ENCODE data around the gene WDPCP. TPM values are rescaled to one million over a fixed set of nuclear protein-coding genes. Genes with fewer than 3 reads are reported as not detected.
A peak's percentile ranks its signal among the peaks of the same experiment; 100 is the strongest.

WDPCP gene
- total and polyA plus RNA-seq, 2 experiments from 2014 or later = 8.8 to 20.4 TPM

DNA sequence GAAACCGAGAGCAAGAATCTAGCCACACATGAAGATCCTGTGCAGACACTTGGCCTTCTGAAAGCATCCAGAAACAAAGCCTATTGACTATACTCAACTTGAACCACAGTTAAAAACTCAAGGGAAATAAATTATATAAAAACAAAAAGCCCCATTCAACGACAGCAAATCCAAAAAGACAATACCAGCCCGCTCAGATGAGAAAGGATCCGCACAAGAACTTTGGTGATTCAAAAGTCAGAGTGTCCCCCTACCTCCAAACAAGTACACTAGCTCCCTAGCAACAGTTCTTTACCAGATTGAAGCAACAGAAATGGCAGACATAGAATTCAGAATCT lies 163.2 kb downstream of the WDPCP start (continued):
- TF ChIP-seq, protein P1, sequence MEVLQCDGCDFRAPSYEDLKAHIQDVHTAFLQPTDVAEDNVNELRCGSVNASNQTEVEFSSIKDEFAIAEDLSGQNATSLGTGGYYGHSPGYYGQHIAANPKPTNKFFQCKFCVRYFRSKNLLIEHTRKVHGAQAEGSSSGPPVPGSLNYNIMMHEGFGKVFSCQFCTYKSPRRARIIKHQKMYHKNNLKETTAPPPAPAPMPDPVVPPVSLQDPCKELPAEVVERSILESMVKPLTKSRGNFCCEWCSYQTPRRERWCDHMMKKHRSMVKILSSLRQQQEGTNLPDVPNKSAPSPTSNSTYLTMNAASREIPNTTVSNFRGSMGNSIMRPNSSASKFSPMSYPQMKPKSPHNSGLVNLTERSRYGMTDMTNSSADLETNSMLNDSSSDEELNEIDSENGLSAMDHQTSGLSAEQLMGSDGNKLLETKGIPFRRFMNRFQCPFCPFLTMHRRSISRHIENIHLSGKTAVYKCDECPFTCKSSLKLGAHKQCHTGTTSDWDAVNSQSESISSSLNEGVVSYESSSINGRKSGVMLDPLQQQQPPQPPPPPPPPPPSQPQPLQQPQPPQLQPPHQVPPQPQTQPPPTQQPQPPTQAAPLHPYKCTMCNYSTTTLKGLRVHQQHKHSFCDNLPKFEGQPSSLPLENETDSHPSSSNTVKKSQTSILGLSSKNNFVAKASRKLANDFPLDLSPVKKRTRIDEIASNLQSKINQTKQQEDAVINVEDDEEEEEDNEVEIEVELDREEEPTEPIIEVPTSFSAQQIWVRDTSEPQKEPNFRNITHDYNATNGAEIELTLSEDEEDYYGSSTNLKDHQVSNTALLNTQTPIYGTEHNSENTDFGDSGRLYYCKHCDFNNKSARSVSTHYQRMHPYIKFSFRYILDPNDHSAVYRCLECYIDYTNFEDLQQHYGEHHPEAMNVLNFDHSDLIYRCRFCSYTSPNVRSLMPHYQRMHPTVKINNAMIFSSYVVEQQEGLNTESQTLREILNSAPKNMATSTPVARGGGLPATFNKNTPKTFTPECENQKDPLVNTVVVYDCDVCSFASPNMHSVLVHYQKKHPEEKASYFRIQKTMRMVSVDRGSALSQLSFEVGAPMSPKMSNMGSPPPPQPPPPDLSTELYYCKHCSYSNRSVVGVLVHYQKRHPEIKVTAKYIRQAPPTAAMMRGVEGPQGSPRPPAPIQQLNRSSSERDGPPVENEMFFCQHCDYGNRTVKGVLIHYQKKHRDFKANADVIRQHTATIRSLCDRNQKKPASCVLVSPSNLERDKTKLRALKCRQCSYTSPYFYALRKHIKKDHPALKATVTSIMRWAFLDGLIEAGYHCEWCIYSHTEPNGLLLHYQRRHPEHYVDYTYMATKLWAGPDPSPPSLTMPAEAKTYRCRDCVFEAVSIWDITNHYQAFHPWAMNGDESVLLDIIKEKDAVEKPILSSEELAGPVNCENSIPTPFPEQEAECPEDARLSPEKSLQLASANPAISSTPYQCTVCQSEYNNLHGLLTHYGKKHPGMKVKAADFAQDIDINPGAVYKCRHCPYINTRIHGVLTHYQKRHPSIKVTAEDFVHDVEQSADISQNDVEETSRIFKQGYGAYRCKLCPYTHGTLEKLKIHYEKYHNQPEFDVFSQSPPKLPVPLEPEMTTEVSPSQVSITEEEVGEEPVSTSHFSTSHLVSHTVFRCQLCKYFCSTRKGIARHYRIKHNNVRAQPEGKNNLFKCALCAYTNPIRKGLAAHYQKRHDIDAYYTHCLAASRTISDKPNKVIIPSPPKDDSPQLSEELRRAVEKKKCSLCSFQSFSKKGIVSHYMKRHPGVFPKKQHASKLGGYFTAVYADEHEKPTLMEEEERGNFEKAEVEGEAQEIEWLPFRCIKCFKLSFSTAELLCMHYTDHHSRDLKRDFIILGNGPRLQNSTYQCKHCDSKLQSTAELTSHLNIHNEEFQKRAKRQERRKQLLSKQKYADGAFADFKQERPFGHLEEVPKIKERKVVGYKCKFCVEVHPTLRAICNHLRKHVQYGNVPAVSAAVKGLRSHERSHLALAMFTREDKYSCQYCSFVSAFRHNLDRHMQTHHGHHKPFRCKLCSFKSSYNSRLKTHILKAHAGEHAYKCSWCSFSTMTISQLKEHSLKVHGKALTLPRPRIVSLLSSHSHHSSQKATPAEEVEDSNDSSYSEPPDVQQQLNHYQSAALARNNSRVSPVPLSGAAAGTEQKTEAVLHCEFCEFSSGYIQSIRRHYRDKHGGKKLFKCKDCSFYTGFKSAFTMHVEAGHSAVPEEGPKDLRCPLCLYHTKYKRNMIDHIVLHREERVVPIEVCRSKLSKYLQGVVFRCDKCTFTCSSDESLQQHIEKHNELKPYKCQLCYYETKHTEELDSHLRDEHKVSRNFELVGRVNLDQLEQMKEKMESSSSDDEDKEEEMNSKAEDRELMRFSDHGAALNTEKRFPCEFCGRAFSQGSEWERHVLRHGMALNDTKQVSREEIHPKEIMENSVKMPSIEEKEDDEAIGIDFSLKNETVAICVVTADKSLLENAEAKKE (CRISPR knock-in tag; IDR thresholded peaks at IDR 0.05) = no peak
- no peak for TF ChIP-seq CREB1 (CRISPR knock-in tag; IDR thresholded peaks at IDR 0.05; ENCODE audit: low read depth)
- TF ChIP-seq ZNF114 (CRISPR knock-in tag; IDR thresholded peaks at IDR 0.05) = no peak

DNA sequence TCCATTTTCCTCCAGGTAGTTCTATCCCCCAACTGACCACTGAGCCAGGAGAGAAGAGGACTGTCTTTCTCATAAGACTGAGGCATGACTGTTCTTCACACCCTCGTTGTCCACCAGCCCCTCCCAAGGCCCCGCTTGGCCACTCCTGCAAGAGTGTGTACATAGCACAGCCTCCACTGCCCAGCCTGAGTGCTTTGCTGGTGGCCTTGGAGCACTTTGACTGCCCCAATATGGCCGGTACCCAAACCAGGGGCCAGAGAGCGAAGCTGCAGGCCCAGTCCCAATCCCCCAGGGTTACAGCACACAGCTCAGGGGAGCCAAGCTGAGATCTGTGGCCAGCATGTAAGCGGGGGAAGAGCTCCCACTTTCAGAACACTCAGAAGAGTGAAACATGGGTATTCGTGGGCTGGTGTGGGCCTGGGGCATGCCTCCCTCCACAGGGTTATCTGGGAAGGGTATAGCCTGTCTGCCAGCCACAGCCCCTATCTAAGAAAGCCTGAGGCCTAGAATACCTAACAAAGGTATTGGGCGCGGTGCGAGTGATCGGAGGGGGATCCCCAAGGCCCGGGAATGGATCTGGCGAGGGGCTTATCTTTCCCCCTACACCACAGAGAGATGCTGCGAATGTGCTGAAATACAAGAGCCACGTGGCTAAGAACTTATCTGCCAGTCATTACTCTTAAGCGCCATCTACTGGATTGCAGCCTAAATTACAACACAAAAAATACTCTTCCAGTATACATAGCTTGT lies 163.8 kb downstream of the WDPCP start:
- DNase-seq (ENCODE audit: low spot score) = peak; percentile 91
- no peak overlapping the region for H2AFZ ChIP-seq

More for the DNA sequence above, 163.8 kb downstream of the WDPCP start:
- no peak overlapping the region for H3K27ac ChIP-seq (ENCODE audit: low read depth)
- H3K9me2 ChIP-seq (ENCODE audit: insufficient read depth) = no peaks in the 10 kb centered on the region
- peak; percentile 93 for ATAC-seq
- Mint-ChIP-seq H3K9me3 (peaks cover 14% of the 10 kb centered on the region), H3K36me3 (ENCODE audit: low read depth) (peaks cover 27% of the 10 kb centered on the region), H3K4me3 (no peak overlapping the region), H3K27me3 (ENCODE audit: insufficient read depth, low read depth, poor library complexity) (no peaks in the 10 kb centered on the region), H3K4me1 (no peaks in the 10 kb centered on the region; the same call in 1 of the 3 replicates), H3K27ac (no peak overlapping the region)
- H3F3A ChIP-seq (replicated peaks; ENCODE audit: low read depth) = no peaks in the 10 kb centered on the region
- no peaks in the 10 kb centered on the region for H3K79me2 ChIP-seq (replicated peaks; ENCODE audit: insufficient read depth)
- no peak overlapping the region for H3K4me3 ChIP-seq
- no peaks in the 10 kb centered on the region for H4K20me1 ChIP-seq (replicated peaks; ENCODE audit: insufficient read depth)
- H3K4me2 ChIP-seq = no peak overlapping the region
- H3K4me1 ChIP-seq (ENCODE audit: insufficient read depth) = no peaks in the 10 kb centered on the region
- no peaks in the 10 kb centered on the region for H3K27me3 ChIP-seq (ENCODE audit: insufficient read depth)
- peaks cover 4% of the 10 kb centered on the region; the same call in 1 of the 2 replicates for H3K36me3 ChIP-seq (ENCODE audit: insufficient read depth)
- TF ChIP-seq, protein P2, sequence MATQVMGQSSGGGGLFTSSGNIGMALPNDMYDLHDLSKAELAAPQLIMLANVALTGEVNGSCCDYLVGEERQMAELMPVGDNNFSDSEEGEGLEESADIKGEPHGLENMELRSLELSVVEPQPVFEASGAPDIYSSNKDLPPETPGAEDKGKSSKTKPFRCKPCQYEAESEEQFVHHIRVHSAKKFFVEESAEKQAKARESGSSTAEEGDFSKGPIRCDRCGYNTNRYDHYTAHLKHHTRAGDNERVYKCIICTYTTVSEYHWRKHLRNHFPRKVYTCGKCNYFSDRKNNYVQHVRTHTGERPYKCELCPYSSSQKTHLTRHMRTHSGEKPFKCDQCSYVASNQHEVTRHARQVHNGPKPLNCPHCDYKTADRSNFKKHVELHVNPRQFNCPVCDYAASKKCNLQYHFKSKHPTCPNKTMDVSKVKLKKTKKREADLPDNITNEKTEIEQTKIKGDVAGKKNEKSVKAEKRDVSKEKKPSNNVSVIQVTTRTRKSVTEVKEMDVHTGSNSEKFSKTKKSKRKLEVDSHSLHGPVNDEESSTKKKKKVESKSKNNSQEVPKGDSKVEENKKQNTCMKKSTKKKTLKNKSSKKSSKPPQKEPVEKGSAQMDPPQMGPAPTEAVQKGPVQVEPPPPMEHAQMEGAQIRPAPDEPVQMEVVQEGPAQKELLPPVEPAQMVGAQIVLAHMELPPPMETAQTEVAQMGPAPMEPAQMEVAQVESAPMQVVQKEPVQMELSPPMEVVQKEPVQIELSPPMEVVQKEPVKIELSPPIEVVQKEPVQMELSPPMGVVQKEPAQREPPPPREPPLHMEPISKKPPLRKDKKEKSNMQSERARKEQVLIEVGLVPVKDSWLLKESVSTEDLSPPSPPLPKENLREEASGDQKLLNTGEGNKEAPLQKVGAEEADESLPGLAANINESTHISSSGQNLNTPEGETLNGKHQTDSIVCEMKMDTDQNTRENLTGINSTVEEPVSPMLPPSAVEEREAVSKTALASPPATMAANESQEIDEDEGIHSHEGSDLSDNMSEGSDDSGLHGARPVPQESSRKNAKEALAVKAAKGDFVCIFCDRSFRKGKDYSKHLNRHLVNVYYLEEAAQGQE (IDR thresholded peaks at IDR 0.05; ENCODE audit: unreplicated experiment) = no peak
- TF ChIP-seq, protein P3, sequence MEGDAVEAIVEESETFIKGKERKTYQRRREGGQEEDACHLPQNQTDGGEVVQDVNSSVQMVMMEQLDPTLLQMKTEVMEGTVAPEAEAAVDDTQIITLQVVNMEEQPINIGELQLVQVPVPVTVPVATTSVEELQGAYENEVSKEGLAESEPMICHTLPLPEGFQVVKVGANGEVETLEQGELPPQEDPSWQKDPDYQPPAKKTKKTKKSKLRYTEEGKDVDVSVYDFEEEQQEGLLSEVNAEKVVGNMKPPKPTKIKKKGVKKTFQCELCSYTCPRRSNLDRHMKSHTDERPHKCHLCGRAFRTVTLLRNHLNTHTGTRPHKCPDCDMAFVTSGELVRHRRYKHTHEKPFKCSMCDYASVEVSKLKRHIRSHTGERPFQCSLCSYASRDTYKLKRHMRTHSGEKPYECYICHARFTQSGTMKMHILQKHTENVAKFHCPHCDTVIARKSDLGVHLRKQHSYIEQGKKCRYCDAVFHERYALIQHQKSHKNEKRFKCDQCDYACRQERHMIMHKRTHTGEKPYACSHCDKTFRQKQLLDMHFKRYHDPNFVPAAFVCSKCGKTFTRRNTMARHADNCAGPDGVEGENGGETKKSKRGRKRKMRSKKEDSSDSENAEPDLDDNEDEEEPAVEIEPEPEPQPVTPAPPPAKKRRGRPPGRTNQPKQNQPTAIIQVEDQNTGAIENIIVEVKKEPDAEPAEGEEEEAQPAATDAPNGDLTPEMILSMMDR (conservative IDR thresholded peaks at IDR 0.05; ENCODE audit: low read depth in 2 of 2) = peak; percentile 80 to 85
- peak; percentile 52 for TF ChIP-seq CREB1 (CRISPR knock-in tag; IDR thresholded peaks at IDR 0.05; ENCODE audit: low read depth)
